Thyroid gland (tissue), 4 donors: ENCODE data around the gene RRP1B.

ENCODE experiments used
- CTCF ChIP-seq, 6 experiments: fragments of 200-600 bp in 3 of 6; fragments of 450-650 bp in 3 of 6; sonication (generic) in 3 of 6; IDR thresholded peaks; one replicate each; pipeline ENCODE4 v1.5.1; 2016 to 2019; ENCODE audit warnings: antibody characterized with exemption in 6 of 6, mild to moderate bottlenecking in 2 of 6, inconsistent platforms in 1 of 6, moderate library complexity in 1 of 6
- POLR2A ChIP-seq, 2 donors: fragments of 450-650 bp; IDR thresholded peaks; one replicate each; pipeline ENCODE4 v1.6.1; 2017; ENCODE audit warnings: antibody characterized with exemption in 2 of 2, mild to moderate bottlenecking in 2 of 2, moderate library complexity in 1 of 2

- TF ChIP-seq CTCF (IDR thresholded peaks at IDR 0.05) (no peak), POLR2A (IDR thresholded peaks at IDR 0.05) (no peak)
Observed at GRCh38 chr21:43653626-43654025, 5.7 kb upstream of the RRP1B start.
